T-helper 2 cell (primary cell): ENCODE data around the gene EVI5.

Experiments used
- DNase-seq, 5 experiments: peaks; one replicate each; pipeline versions ENCODE4 v3.0.0 to v3.0.0-alpha.2; 2012 to 2022
- total RNA-seq, 2 donors: gene quantifications; one replicate each; lab custom pipeline; 2026; lab: John Stamatoyannopoulos, UW

The EVI5 gene
- total RNA-seq, result 4.1 to 6.9 reads per million in 2 donors

- peak; percentile 16 to 82 (median 48) for DNase-seq
Measured at GRCh38 chr1:92784639-92785500, at the start of gene EVI5. Gene EVI5 (minus strand): TSS chr1:92785108. CDS start chr1:92736546, 48,562 bp downstream.

- DNase-seq, result peak in 1 of 5 experiments; percentile 55
Measured at GRCh38 chr1:92834617-92835016, 49.7 kb upstream of the EVI5 start.

- DNase-seq, result peak in 1 of 5 experiments; percentile 32
Measured at GRCh38 chr1:92833840-92834239, 48.9 kb upstream of the EVI5 start.

DNA sequence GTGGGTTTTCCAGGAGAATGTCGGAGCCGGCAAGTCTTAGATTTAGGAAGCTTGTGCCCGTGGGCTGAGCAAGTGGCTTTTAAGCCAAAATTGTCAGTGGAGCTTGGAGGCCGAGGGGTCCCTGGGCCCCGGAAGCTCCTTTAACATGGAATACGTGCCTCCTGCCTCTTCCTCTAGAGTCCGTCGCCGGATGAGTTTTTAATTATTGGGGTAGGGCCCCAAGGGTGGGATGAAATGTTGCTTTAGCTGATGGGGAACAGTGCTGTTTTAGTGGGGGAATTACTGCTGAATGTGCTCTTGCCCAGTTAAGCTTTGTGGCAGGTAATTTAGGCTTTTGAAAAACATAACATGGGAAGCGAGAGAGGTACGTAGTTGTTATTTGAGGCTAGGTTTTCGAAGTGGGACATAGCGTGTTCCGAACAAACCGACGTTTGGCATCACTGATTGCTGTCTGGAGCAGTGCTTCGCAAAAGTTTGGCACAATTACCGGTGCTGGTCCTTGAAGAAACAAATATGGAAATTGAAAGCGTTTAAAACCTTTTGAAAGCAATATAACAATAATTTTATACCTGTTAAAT, 47.7 kb upstream of the EVI5 start:
- peak in 1 of 5 experiments; percentile 30 for DNase-seq

DNA sequence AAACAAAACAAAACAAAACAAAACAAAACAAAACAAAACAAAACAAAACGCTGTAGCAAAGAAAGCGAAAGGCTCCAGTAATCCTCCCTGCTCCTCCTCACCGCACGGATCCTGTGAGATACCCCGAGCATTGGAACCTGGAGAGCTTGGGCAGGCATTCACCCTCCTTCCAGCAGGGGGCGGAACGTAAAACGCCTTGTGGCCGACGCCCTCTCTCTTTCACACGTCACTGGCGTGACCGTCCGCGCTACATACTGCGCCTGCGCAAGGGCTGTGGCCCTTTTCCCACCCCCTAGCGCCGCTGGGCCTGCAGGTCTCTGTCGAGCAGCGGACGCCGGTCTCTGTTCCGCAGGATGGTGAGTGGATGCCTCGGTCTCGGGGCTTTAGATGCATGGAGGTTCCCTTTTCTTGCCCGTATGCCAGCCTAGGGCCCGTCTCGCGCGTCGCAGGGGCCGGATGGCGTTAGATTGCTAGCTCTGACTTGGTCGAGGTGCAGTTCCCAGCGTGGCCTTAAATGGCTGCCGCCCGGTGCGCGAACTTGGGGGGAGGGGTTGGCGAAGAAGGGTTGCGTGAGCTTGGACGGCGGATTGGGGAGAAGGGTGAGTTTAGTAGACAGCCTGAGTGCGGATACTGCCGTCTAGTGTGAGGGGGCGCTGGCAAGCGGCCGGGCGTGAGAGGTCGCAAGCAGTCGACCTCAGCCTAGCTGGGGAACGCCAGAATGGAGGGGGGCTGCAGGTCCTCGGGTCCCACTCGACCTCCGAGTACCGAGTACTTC, 47.0 kb upstream of the EVI5 start, which contains the start of gene RPL5:
Gene RPL5, plus strand, starts transcription at position 279 of the 775 bp plus-strand sequence. Its CDS starts 75 bp downstream, at position 354.
- peak; percentile 91 to 98 (median 95) for DNase-seq

- no peak for DNase-seq
Measured at GRCh38 chr1:92831368-92831761, 46.5 kb upstream of the EVI5 start.

GRCh38 chr1:92826792-92827191, 41.9 kb upstream of the EVI5 start:
- no peak for DNase-seq

DNA sequence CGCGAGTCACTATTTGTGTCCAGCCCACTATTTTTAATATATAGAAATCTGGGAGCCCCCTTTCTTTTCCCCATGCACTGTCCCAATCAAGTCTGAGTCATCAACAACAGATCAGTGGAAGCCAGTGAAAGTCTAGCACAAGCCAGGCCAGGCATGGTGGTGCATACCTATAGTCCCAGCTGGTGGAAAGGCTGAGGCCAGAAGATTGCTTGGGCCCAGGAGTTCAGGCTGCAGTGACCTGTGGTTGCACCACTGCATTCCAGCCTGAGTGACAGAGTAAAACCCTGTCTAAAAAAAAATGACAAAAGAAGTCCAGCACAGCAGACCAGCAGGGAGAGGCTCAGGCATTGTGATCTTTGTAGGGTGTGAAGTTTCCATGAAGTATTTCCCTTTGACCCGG, 38.0 kb upstream of the EVI5 start:
- no peak for DNase-seq

DNA sequence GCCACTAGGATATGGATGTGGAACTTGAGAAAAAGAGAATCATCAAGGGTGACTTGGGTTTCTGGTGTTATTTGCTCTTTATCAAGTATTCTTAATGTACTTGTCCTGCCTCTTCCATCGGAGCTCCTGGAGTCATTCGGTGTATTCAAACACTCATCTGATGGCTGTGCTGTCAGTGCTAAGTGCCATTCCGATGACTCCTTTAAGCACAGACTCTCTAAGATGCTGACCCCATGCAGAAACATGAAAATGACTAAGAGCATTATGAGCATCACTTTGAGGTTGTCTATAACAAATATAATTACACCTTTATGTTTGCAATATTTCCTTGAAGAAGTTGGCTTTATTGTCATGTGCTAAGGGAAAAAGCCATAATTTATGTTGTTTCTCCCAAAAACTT, 35.6 kb upstream of the EVI5 start:
- DNase-seq, result no peak

GRCh38 chr1:92820024-92820423, 35.1 kb upstream of the EVI5 start:
- DNase-seq, result no peak

DNA sequence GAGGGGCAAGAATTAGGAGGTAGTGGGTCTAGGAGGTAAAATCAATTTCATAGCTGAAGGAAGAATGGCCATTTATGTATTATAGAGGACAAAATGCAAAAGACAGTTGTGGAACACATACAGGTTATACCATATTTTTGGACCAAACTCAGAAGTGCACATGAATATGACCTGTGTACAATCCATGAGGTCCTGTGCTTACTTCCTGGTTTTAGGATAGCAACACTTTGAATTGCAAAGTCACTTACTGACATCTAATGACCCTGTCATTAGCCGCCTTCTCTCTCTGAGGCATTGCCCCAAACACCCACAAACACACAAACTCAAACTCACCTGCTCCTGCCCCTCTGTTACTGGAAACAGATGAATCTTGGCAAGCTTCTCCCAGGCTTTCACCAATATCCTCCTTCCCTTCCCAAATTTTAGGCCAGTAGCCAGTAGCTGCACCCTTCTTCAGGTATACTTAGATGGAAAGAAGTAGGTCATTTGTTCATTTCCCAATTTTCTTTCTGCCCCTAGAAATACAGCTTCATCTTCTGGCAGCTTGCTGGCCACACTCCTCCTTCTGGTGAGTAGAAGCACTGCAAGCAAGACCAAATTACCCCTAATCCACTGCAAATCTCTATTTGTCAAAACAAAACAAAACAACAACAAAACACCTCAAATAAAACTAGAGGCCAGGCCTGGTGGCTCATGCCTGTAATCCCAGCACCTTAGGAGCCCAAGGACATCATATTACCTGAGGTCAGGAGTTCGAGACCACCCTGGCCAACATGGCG, 33.3 kb upstream of the EVI5 start:
- DNase-seq, result peak in 1 of 5 experiments; percentile 50

- DNase-seq, result no peak
Measured at GRCh38 chr1:92817137-92817697, 32.3 kb upstream of the EVI5 start.

- no peak for DNase-seq
Measured at GRCh38 chr1:92816732-92817131, 31.8 kb upstream of the EVI5 start.

- no peak for DNase-seq
Measured at GRCh38 chr1:92808381-92808780, 23.5 kb upstream of the EVI5 start.

GRCh38 chr1:92805216-92805615, 20.3 kb upstream of the EVI5 start:
- no peak for DNase-seq

DNA sequence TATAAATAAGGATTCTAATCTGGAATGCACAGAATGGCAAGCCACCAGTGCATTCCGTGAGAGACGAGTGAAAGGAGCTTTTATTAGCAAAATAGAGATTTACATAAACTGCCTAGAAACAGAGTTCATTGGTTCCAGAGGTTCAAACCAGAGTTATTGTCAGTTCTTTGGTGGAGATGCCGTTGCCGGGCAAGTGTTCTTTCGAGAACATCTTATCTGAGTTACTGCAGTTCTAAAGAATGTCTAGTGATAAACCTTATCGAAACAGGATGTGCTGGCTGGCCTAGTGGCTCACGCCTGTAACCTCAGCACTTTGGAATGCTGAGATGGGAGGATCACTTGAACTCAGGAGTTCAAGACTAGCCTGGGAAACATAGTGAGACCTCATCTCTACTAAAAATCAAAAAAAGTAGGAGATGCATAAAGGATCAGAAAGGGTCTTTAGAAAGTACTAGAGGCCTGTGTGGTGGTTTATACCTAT, 19.9 kb upstream of the EVI5 start:
- DNase-seq, result peak in 1 of 5 experiments; percentile 80

DNA sequence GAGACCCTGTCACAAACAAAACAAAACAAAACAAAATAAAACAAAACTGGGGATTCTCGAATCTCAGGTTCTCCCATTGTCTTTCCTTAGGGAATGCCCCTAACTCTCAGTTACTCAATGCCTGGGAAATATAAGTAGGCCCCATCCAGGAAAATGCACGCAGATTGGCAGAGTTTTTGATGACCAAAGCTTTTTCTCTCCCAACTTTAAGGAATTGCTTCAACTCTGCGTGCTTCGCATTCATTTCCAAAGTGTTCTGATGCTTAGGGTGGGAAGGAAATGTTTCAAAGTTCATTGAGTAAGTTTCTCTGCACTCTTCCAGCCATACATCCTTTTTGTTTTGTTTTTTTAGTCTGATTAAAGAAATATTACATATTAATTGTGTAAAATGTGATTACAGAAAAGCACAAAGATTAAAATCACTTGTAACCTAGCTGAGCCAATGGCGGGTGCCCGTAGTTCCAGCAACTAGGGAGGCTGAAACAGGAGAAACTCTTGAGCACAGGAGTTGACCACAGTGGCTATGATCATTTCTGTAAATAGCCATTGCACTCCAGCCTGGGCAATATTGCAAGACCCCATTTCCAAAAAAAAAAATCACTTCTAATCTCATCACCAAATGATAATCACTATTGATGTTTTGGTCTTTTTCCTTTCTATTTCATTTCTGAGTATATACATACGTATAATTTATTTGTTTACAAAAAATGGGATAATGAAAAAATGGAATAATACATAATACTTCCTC, 18.4 kb upstream of the EVI5 start:
- DNase-seq, result no peak

DNA sequence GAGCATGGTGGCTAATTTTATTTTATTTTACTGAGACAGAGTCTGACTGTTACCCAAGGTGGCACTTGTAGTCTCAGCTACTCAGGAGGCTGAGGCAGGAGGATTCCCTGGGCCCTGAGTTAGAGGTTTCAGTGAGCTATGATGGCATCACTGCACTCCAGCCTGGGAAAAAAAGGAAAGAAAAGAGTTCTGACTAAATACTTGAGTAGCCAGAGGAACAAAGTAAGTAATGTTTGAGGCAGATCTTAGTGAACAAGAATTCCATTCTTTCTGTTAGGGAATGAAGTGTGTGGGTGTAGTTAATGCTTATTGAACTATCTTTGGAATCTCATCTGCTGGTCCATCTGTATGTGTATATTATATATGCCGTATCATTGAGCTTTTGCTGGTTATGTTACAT, 13.1 kb upstream of the EVI5 start:
- no peak for DNase-seq

GRCh38 chr1:92797297-92797696, 12.4 kb upstream of the EVI5 start:
- DNase-seq, result no peak

DNA sequence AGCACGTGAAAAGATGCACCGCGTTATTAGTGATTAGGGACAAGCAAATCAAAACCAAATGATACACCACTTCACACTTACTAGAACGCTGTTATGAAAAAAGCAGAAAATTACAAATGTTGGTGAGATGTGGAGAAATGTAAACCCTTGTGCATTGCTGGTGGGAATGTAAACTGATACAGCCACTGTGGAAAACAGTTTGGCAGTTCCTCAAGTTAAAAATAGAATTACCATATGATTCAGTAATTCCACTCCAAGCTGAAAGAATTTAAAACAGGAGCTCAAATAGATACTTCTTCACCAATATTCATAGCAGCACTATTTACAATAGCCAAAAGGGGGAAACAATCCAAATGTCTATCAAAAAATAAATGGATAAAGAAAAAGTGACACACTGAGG, 10.3 kb upstream of the EVI5 start:
- DNase-seq, result no peak

- no peak for DNase-seq
Measured at GRCh38 chr1:92792340-92792782, 7.5 kb upstream of the EVI5 start.
